Liver (tissue), 9 donors: Measurements from ENCODE around the gene ALDH7A1. TPM values are rescaled to one million over a fixed set of nuclear protein-coding genes. Genes with fewer than 3 reads are reported as not detected.

Experiments
- DNase-seq: peaks from one replicate; pipeline ENCODE4 v3.0.0-alpha.2; 2017; ENCODE audit warnings: low spot score
- H3K27ac ChIP-seq, 2 donors: one replicate each; pipeline ENCODE4 v1.7.0; 2013; ENCODE audit warnings: inconsistent platforms in 2 of 2, low read length in 2 of 2, control low read depth in 1 of 2, low read depth in 1 of 2, mild to moderate bottlenecking in 1 of 2
- H3K27me3 ChIP-seq, 4 donors: one replicate each; pipeline versions ENCODE4 v1.6.1 to v1.7.0; 2013; ENCODE audit warnings: low read length in 3 of 4, inconsistent platforms in 1 of 4, mild to moderate bottlenecking in 1 of 4, moderate library complexity in 1 of 4; ENCODE audit not compliant: control insufficient read depth in 4 of 4, insufficient read depth in 4 of 4
- H3K36me3 ChIP-seq, 4 donors: one replicate each; pipeline versions ENCODE4 v1.6.1 to v1.7.0; 2013; ENCODE audit warnings: low read length in 3 of 4, mild to moderate bottlenecking in 3 of 4, low read depth in 1 of 4, moderate library complexity in 1 of 4; ENCODE audit not compliant: control insufficient read depth in 4 of 4, insufficient read depth in 3 of 4
- H3K4me1 ChIP-seq, 4 donors: one replicate each; pipeline versions ENCODE4 v1.6.1 to v1.7.0; 2013; ENCODE audit warnings: low read length in 3 of 4, mild to moderate bottlenecking in 3 of 4, moderate library complexity in 1 of 4; ENCODE audit not compliant: control insufficient read depth in 4 of 4, insufficient read depth in 4 of 4
- H3K4me3 ChIP-seq, 3 donors: one replicate each; pipeline versions ENCODE4 v1.6.1 to v1.7.0; 2013; ENCODE audit warnings: low read length in 3 of 3, control low read depth in 1 of 3, low read depth in 1 of 3, mild to moderate bottlenecking in 1 of 3
- H3K9ac ChIP-seq, 2 donors: one replicate each; pipeline ENCODE4 v1.7.0; 2013; ENCODE audit warnings: low read length in 2 of 2, mild to moderate bottlenecking in 2 of 2, moderate library complexity in 2 of 2, control low read depth in 1 of 2, low read depth in 1 of 2
- H3K9me3 ChIP-seq, 4 donors: one replicate each; pipeline versions ENCODE4 v1.6.1 to v1.7.0; 2013; ENCODE audit warnings: low read length in 3 of 4; ENCODE audit not compliant: control insufficient read depth in 4 of 4
- FOXA1 ChIP-seq: IDR thresholded peaks from 2 replicates; pipeline ENCODE4 v1.6.1; 2016; ENCODE audit warnings: antibody characterized with exemption
- FOXA2 ChIP-seq: IDR thresholded peaks from 2 replicates; pipeline ENCODE4 v1.6.1; 2016; ENCODE audit warnings: antibody characterized with exemption
- GABPA ChIP-seq, 2 donors: IDR thresholded peaks in 1 of 2; conservative IDR thresholded peaks in 1 of 2; 2 replicates each; pipeline ENCODE4 v1.6.1; 2016; ENCODE audit warnings: antibody characterized with exemption in 2 of 2, mild to moderate bottlenecking in 1 of 2, moderate library complexity in 1 of 2
- HNF4A ChIP-seq, 2 donors: conservative IDR thresholded peaks; 2 replicates each; pipeline ENCODE4 v1.6.1; 2016; ENCODE audit warnings: antibody characterized with exemption in 2 of 2, mild to moderate bottlenecking in 2 of 2
- HNF4G ChIP-seq: IDR thresholded peaks from 2 replicates; pipeline ENCODE4 v1.6.1; 2016; ENCODE audit warnings: antibody characterized with exemption
- JUND ChIP-seq, 2 donors: IDR thresholded peaks; 2 replicates each; pipeline ENCODE4 v1.6.1; 2016; ENCODE audit warnings: antibody characterized with exemption in 2 of 2
- NR2F2 ChIP-seq: IDR thresholded peaks from 2 replicates; pipeline ENCODE4 v1.6.1; 2016; ENCODE audit warnings: antibody characterized with exemption
- RAD21 ChIP-seq, 2 donors: IDR thresholded peaks; 2 replicates each; pipeline ENCODE4 v1.6.1; 2016; ENCODE audit warnings: antibody characterized with exemption in 2 of 2, mild to moderate bottlenecking in 2 of 2
- RXRA ChIP-seq, 2 donors: IDR thresholded peaks; 2 replicates each; pipeline ENCODE4 v1.6.1; 2017 to 2018; ENCODE audit warnings: antibody characterized with exemption in 2 of 2, mild to moderate bottlenecking in 1 of 2
- SP1 ChIP-seq: IDR thresholded peaks from 2 replicates; pipeline ENCODE4 v1.6.1; 2018; ENCODE audit warnings: antibody characterized with exemption, mild to moderate bottlenecking
- TAF1 ChIP-seq: conservative IDR thresholded peaks from 2 replicates; pipeline ENCODE4 v1.6.1; 2016; ENCODE audit warnings: antibody characterized with exemption, mild to moderate bottlenecking
- YY1 ChIP-seq: IDR thresholded peaks from 2 replicates; pipeline ENCODE4 v1.6.1; 2016; ENCODE audit warnings: antibody characterized with exemption, mild to moderate bottlenecking
- WGBS: extraction: QIAGEN DNeasy Blood & Tissue Kit; methylation state at CpG from one replicate; pipeline ENCODE4 v1.1.7; 2013; 5-methylcytosine and 5-hydroxymethylcytosine counted together
- polyA plus RNA-seq, 2 donors: library from polyadenylated mRNA; stranded (reverse) in 1 of 2; unstranded in 1 of 2; fragments of 200-250 nt in 1 of 2; fragments of >200 nt in 1 of 2; fragmentation: Nextera tagmentation in 1 of 2; extraction: Ambion mirVana in 1 of 2; gene quantifications; one replicate each; pipeline versions ENCODE4 v1.2.1 to v1.2.3, GENCODE V29; 2013 to 2015
- total RNA-seq, 2 donors: library from RNA; depleted of rRNA; stranded (reverse); fragments of >200 nt; gene quantifications; one replicate each; pipeline ENCODE4 v1.2.3, GENCODE V29; 2014
- TF ChIP-seq, protein P1 (sequence below): IDR thresholded peaks from 2 replicates; pipeline ENCODE4 v1.6.1; 2016; ENCODE audit warnings: antibody characterized with exemption
- TF ChIP-seq, protein P2 (sequence below): IDR thresholded peaks from 2 replicates; pipeline ENCODE4 v1.6.1; 2016; ENCODE audit warnings: antibody characterized with exemption
- TF ChIP-seq, protein P3 (sequence below): IDR thresholded peaks from 2 replicates; pipeline ENCODE4 v1.6.1; 2016; ENCODE audit warnings: antibody characterized with exemption
- TF ChIP-seq, protein P4 (sequence below): fragments of 150-350 bp; IDR thresholded peaks from 2 replicates; pipeline ENCODE4 v1.5.1; 2017; ENCODE audit warnings: improper control_type of control experiment, low read depth, low read length; ENCODE audit not compliant: missing input control
- donor health status: healthy.
- donor health status: healthy.
- donor health status: healthy.
- donor health status: healthy.
- donor health status: healthy.

Gene ALDH7A1
- total and polyA plus RNA-seq, 4 donors = 47.7 to 86.9 (median 58.4) TPM

DNA sequence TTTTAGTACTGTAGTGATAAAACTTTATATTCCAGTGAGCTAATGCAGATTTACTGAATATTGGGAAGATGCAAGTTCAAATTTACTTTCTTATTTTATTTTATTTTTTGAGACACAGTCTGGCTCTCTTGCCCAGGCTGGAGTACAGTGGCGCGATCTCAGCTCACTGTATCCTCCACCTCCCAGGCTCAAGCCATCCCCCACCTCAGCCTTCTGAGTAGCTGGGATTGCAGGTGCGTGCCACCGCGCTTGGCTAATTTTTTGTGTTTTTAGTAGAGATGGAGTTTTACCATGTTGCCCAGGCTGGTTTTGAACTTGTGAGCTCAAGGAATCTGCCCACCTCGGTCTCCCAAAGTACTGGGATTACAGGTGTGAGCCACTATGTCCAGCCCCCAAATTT is 15.6 kb upstream of the ALDH7A1 start:
- H3K36me3 ChIP-seq = peaks cover 0 to 13% (median 8%) of the 10 kb centered on the region in 4 donors
- TF ChIP-seq FOXA2 = no peak
- TF ChIP-seq SP1 = no peak
- TF ChIP-seq RAD21 (IDR thresholded peaks at IDR 0.05) = no peak
- no peak for TF ChIP-seq YY1
- TF ChIP-seq, protein P1, sequence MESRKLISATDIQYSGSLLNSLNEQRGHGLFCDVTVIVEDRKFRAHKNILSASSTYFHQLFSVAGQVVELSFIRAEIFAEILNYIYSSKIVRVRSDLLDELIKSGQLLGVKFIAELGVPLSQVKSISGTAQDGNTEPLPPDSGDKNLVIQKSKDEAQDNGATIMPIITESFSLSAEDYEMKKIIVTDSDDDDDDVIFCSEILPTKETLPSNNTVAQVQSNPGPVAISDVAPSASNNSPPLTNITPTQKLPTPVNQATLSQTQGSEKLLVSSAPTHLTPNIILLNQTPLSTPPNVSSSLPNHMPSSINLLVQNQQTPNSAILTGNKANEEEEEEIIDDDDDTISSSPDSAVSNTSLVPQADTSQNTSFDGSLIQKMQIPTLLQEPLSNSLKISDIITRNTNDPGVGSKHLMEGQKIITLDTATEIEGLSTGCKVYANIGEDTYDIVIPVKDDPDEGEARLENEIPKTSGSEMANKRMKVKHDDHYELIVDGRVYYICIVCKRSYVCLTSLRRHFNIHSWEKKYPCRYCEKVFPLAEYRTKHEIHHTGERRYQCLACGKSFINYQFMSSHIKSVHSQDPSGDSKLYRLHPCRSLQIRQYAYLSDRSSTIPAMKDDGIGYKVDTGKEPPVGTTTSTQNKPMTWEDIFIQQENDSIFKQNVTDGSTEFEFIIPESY = no peak
- no peak for TF ChIP-seq NR2F2
- TF ChIP-seq, protein P2, sequence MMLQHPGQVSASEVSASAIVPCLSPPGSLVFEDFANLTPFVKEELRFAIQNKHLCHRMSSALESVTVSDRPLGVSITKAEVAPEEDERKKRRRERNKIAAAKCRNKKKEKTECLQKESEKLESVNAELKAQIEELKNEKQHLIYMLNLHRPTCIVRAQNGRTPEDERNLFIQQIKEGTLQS = no peak
- TF ChIP-seq TAF1 = no peak
- no peak overlapping the region for H3K4me3 ChIP-seq
- H3K27ac ChIP-seq = no peak overlapping the region
- H3K9me3 ChIP-seq = no peaks in the 10 kb centered on the region
- no peak for DNase-seq
- H3K4me1 ChIP-seq = peaks cover 6 to 27% (median 11%) of the 10 kb centered on the region in 4 donors
- no peak overlapping the region for H3K9ac ChIP-seq
- H3K27me3 ChIP-seq = no peaks in the 10 kb centered on the region
- 98% methylated on average over 6 of the region's 6 CpGs for WGBS

DNA sequence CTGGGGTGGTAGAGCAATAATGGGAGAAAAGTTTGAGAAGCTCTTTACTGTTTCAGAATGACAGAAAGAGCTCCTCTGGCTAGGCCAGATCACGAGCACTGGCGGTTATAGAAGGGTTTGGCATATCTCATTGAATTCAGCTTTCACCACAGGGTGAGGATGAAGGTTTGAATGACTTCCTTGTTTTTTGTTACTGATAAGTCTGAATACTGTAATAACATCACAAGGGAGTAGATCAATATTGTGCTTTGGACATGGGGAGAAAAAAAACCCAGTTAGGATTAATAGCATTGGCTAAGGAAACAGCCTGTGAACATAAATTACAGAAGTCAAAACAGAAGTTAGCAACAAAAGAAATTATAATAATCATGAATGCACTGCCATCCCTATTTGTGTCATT is 15.1 kb upstream of the ALDH7A1 start:
- no peak for DNase-seq
- H3K9me3 ChIP-seq = no peaks in the 10 kb centered on the region
- H3K36me3 ChIP-seq = peaks cover 0 to 17% (median 8%) of the 10 kb centered on the region in 4 donors
- H3K27ac ChIP-seq = no peak overlapping the region
- H3K27me3 ChIP-seq = no peaks in the 10 kb centered on the region
- H3K4me3 ChIP-seq = no peak overlapping the region
- 44% methylated on average over 2 of the region's 2 CpGs for WGBS
- peaks cover 8 to 28% (median 14%) of the 10 kb centered on the region in 4 donors for H3K4me1 ChIP-seq
- no peak overlapping the region for H3K9ac ChIP-seq
- TF ChIP-seq YY1 (no peak), FOXA1 (no peak), RXRA (IDR thresholded peaks at IDR 0.05) (no peak), TAF1 (no peak), GABPA (IDR thresholded peaks at IDR 0.05 in 1 of 2, conservative IDR thresholded peaks at IDR 0.05 in 1 of 2) (no peak), NR2F2 (no peak), FOXA2 (no peak), SP1 (no peak), JUND (IDR thresholded peaks at IDR 0.05) (no peak), HNF4A (conservative IDR thresholded peaks at IDR 0.05) (no peak), HNF4G (no peak)
- TF ChIP-seq, protein P3, sequence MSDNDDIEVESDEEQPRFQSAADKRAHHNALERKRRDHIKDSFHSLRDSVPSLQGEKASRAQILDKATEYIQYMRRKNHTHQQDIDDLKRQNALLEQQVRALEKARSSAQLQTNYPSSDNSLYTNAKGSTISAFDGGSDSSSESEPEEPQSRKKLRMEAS = no peak
- TF ChIP-seq, protein P2 = no peak
- TF ChIP-seq, protein P4, sequence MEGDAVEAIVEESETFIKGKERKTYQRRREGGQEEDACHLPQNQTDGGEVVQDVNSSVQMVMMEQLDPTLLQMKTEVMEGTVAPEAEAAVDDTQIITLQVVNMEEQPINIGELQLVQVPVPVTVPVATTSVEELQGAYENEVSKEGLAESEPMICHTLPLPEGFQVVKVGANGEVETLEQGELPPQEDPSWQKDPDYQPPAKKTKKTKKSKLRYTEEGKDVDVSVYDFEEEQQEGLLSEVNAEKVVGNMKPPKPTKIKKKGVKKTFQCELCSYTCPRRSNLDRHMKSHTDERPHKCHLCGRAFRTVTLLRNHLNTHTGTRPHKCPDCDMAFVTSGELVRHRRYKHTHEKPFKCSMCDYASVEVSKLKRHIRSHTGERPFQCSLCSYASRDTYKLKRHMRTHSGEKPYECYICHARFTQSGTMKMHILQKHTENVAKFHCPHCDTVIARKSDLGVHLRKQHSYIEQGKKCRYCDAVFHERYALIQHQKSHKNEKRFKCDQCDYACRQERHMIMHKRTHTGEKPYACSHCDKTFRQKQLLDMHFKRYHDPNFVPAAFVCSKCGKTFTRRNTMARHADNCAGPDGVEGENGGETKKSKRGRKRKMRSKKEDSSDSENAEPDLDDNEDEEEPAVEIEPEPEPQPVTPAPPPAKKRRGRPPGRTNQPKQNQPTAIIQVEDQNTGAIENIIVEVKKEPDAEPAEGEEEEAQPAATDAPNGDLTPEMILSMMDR = no peak
